ENCODE results near the gene FILIP1.

Gene FILIP1

GRCh38 chr6:75377386-75377785 is 116.2 kb downstream of the FILIP1 start:
- no peak for DNase-seq

- DNase-seq = no peak
These were observed 117.1 kb downstream of the FILIP1 start for GRCh38 chr6:75376347-75377024.

- DNase-seq = no peak
These were observed 118.6 kb downstream of the FILIP1 start for GRCh38 chr6:75374961-75375400.

- DNase-seq = no peak
These were observed 120.7 kb downstream of the FILIP1 start for GRCh38 chr6:75372884-75373283.

- no peak for DNase-seq
These were observed 123.6 kb downstream of the FILIP1 start for GRCh38 chr6:75370011-75370410.

DNA sequence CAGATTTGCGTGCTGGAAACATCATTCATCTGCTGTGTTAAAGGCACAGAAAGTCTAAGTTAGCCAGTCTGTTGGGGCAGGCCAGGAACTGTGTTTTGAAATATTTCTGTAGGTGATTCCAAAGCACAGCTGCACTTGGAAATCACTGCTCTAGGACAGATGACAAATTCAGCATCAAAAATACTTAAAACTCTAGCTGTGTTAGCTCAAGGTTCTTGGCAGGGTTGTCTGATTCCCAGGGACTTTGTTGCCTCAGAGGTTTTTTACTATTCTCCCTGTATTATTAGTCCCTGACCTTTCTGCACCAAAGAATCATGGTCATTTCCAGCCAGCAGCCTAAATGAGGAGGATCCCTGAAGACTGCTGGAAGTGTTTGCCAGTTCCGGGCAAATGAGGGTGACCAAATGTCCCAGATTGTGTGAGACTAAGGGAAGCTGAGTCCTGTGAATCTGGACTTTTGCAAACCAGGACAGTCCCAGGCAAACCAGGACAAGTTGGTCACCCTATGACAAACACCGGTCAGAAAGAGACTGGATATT is 124.7 kb downstream of the FILIP1 start:
- no peak for DNase-seq

DNA sequence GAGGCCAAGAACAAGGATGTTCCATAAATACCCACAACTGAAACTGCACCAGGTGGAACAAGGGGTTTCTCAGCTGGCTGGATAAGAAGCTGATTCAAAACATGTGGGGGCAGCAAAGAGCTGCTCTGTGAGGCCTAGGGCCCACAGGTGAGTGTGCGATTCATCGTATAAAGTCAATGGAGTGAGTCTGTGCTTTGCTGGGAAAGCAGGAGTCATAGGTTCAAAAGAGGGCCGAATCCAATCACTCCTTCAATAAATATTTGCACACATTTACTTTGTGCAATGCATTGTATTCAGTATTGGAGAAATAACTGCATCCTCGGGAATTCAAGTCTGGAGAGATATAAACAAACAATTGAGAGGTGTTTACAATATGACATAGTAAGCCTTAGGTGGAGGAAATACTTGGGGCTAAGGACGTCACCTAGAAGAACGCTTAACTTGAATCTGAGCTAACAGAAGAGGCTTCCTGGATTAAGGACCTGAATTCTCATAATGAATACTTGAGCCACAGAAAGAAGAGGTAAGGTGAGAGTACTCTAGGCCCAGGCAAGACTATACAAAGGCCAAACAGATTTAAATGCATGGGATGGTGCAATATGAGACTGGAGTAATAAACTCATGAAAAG is 125.3 kb downstream of the FILIP1 start:
- DNase-seq = no peak

DNA sequence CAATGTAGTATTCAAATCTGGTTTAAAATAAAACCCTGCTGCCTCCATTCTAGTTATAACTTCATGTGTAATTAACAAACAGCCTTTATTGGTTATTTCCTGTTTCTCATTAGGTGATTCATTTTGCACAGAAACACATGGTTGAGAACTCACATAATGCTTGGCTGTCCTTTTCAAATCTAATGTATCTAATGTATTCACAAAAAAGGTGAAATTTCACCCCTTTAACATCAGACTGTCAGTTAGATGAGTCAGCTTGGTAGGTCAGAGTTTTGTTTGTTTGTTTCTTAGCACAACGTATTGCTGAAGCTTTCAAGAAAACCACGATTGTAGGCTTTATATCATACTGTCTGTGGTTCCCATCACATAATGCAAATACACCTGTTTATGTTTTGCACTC is 130.3 kb downstream of the FILIP1 start:
- no peak for DNase-seq

DNA sequence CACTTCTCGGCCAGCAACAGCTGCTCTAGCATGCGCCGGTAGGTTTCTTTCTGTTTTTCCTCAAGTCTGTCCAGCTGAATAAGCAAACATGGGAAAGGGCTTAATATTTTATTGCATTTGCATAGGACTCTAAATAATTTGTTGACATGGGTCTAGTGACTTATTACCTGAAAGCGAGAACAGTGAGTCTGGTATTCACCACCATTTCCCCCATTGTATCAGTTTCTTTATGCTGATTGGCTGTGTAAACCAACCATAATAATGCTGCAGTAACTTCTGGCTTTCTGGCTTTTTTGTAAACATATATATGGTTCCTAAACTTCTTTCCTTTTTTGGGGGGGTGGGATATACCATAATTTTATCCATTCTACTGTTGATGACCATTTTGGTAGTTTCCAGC is 140.0 kb downstream of the FILIP1 start:
- DNase-seq = no peak

- no peak for DNase-seq
These were observed 142.0 kb downstream of the FILIP1 start for GRCh38 chr6:75351570-75351969.

GRCh38 chr6:75350808-75351207 is 142.8 kb downstream of the FILIP1 start:
- no peak for DNase-seq

DNA sequence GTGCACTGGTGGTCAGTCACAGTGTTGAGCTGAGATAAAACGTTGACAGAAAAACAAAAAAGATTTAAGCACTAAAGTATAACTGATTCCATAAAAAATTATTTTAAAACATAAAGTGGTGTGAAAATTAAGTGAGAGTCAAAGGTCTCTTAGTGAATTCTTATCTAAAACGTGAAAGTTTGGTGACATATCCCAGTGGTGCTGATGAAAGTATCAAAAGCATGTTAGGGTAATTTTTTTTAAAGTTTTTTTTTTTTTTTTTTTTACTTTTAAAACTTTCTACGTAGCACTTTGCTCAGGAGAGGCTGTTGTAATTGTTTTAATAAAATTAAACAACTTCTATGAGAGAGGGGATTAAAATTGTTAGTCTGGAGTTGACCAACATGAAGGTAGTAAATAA is 143.4 kb downstream of the FILIP1 start:
- no peak for DNase-seq

- DNase-seq = peak; percentile 75
These were observed 144.2 kb downstream of the FILIP1 start for GRCh38 chr6:75349262-75349984.

GRCh38 chr6:75348882-75349261 is 144.7 kb downstream of the FILIP1 start:
- DNase-seq = no peak

- no peak for DNase-seq
These were observed 145.5 kb downstream of the FILIP1 start for GRCh38 chr6:75347898-75348610.

DNA sequence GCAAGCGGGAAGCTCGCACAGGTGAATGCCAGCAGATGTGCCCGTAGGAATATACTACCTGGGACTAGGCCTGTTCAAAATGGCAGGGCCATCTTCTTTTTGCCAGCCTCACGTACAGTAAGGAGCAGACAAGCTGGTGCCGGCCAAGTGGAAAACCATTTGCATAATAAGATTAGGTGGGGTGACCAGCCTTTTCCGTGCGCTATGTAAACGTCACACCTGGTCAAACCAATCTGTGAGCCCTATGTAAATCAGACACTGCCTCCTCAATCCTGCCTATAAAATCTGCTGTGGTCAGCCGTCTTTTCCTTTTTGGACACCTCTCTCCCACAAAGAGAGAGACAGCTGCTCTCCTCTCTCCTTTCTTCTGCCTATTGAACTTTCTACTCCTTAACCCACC is 148.2 kb downstream of the FILIP1 start:
- DNase-seq = no peak

GRCh38 chr6:75344455-75344854 is 149.1 kb downstream of the FILIP1 start:
- no peak for DNase-seq

- no peak for DNase-seq
These were observed 149.6 kb downstream of the FILIP1 start for GRCh38 chr6:75344021-75344420.

DNA sequence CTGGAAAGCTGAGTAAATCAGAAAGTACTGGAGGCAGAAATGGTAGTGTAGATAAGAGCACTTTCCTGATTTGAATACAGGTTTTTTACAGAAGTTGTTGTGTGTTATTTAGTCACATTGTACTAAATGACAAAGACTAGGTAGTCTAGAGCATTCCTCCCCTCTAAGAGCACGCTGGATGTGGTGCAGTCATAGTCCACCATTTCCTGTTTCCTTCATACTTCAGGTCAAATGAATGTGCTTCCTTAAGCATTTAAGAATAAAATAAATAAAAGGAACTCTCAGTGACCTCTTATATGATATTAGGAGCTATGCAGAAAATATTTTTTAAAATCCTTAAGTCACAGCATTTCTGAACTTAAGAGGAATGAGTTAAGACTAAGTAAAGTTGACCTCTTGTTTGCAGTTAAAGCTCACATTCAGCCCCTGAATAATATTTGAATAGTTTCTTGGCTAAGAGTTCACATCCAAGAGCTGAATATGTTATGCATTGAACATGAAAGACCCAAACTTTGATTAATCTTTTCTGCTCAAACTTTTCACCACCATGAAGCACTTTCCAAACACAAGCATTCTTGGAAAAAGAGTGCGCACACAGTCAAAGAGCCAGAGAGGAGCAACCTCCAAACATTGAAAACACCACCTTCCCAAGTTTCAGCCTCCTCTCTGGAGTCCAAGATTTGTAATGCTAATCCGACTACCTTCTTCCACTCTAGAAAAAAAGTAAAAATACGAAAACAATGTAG is 155.6 kb downstream of the FILIP1 start:
- DNase-seq = no peak

DNA sequence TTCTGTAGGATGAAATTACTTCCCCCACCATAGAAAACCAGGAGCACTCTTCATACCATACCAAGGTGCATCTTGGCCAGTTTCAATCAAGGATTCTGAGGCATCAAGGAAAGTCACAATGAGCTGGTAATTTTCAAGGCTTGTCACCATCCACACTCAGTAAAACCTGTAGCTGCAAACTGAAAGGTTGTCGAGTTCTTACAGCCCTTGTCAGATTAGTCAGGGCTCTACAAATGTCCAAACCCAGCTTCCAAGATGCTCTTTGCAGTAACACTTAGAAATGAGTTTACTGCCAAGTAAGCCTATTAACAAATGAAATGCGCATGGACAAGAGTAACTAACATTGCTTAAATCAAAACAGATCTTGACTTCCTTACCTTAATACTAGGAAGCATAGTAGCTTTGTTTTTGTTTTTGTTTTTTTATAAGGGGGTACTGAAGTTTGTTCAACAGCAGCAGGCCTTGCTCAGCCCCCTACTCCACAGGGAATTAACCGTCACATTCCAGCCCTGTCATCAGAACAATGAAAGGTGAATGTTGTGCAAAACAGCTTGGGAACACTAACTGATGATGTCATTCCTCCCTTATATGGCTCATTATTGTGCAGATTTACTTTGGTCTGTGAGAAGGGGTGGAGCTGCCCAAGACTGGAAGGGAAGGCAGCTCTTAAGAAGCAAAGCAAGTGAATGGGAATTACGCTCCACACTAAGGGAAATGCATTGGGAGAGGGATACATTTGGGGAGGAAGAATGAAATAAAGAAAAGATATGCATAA is 159.1 kb downstream of the FILIP1 start:
- DNase-seq = peak; percentile 67

GRCh38 chr6:75333676-75334200 is 159.9 kb downstream of the FILIP1 start:
- DNase-seq = peak; percentile 8
